ENCODE data around the gene PLXDC2.

The PLXDC2 gene

DNA sequence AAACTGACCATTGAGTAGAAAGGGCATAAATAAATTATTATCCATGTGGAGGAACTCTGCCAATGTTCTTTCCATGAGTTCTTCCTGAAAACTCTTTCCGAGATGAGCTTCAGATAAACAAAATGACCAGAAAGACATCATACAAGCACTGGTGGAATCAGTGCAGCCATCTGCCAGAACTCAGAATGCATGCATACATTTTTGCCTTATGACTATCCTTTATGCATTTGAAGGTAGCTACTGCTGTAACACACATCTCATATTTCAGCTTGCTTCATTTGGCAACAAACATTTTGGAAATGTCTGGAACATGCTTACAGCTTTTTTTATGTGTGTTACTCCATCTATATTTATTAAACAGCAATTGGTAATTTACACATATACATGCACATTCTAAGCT, 448.9 kb downstream of the PLXDC2 start:
- H3K4me3 ChIP-seq (ENCODE audit: low read depth, low read length), result no peak overlapping the region
- DNase-seq (ENCODE audit: low read depth), result no peak
- TF ChIP-seq, protein P1, sequence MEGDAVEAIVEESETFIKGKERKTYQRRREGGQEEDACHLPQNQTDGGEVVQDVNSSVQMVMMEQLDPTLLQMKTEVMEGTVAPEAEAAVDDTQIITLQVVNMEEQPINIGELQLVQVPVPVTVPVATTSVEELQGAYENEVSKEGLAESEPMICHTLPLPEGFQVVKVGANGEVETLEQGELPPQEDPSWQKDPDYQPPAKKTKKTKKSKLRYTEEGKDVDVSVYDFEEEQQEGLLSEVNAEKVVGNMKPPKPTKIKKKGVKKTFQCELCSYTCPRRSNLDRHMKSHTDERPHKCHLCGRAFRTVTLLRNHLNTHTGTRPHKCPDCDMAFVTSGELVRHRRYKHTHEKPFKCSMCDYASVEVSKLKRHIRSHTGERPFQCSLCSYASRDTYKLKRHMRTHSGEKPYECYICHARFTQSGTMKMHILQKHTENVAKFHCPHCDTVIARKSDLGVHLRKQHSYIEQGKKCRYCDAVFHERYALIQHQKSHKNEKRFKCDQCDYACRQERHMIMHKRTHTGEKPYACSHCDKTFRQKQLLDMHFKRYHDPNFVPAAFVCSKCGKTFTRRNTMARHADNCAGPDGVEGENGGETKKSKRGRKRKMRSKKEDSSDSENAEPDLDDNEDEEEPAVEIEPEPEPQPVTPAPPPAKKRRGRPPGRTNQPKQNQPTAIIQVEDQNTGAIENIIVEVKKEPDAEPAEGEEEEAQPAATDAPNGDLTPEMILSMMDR (IDR thresholded peaks at IDR 0.05; ENCODE audit: control insufficient read depth, extremely low read depth, insufficient read depth), result no peak

DNA sequence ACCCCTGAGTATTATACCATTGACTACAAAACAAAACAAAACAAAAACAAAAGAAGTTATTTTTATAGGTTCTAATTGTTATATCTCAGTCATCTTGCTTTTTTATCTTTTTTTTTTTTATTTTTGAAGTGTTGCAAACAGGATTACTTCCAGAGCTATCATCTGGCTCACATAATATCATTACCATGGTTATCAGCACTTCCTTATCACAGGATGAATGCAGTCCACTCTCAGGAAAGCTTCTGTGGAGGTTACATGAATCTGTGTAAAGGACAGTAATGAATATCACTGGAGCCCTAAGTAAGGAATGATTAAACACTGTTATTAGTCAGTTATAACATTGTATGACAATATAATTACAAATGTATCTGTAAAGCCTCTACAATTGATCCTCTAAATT, 451.5 kb downstream of the PLXDC2 start:
- DNase-seq (ENCODE audit: low read depth), result no peak
- TF ChIP-seq, protein P1 (IDR thresholded peaks at IDR 0.05; ENCODE audit: control insufficient read depth, extremely low read depth, insufficient read depth), result no peak
- H3K4me3 ChIP-seq (ENCODE audit: low read depth, low read length), result no peak overlapping the region

DNA sequence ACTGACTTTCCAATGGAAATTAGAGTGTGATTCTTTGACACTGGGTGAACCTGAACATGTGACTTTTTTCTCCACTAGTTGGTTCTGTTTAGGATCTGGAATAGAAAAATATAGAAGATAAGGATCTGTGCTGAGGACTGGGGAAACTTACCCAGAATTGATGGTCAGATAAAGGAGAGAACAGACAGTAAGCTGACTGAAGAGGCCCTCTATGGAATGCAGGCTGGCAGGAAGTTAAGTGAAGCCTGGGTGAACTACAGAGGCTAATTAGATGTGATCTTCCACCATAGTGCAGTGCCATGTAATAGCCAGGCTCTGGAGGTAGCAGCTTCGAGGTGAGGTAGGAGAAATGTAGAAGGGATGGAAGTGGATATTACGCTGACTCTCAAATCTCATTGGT, 455.3 kb downstream of the PLXDC2 start:
- TF ChIP-seq, protein P1 (IDR thresholded peaks at IDR 0.05; ENCODE audit: control insufficient read depth, extremely low read depth, insufficient read depth), result no peak
- no peak for DNase-seq (ENCODE audit: low read depth)
- no peak overlapping the region for H3K4me3 ChIP-seq (ENCODE audit: low read depth, low read length)

DNA sequence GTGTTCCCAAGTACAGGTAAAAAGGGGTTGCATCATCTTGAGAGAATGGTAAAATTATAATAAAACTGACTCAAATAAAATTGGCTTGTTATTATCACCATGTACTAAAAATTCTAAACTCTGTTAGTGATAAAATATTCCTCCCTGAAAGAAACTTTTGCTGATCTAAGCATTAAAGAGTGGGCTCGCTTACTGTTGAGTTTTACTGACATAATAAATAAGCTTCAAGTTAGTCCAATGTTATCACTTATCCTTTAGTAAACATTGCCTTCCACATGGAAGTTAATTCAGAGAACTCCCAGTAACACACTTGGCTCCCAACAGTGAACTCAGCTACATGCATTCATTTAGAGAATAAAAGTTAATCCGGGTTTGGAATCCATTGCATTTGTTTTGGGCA, 456.4 kb downstream of the PLXDC2 start:
- no peak for DNase-seq (ENCODE audit: low read depth)
- no peak overlapping the region for H3K4me3 ChIP-seq (ENCODE audit: low read depth, low read length)
- TF ChIP-seq, protein P1 (IDR thresholded peaks at IDR 0.05; ENCODE audit: control insufficient read depth, extremely low read depth, insufficient read depth), result no peak

DNA sequence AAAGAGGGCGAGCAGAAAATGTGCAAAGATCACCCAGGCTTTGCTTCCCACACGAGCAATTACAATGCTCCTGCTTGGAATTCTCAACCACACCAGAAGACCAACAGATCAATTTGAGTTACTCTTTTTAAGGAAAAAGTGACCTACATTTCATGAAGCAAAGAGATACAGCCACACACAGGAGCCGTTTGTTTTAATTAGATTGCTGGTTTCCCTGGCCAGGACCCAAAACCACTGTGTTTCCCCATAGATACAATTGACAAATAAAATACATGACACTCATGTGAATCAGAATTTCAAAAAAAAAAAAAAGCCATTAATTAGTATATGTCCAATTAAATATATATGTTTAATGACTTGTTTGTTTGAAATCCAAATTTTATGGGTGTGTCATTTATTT, 458.3 kb downstream of the PLXDC2 start:
- DNase-seq (ENCODE audit: low read depth), result no peak
- TF ChIP-seq, protein P1 (IDR thresholded peaks at IDR 0.05; ENCODE audit: control insufficient read depth, extremely low read depth, insufficient read depth), result no peak

DNA sequence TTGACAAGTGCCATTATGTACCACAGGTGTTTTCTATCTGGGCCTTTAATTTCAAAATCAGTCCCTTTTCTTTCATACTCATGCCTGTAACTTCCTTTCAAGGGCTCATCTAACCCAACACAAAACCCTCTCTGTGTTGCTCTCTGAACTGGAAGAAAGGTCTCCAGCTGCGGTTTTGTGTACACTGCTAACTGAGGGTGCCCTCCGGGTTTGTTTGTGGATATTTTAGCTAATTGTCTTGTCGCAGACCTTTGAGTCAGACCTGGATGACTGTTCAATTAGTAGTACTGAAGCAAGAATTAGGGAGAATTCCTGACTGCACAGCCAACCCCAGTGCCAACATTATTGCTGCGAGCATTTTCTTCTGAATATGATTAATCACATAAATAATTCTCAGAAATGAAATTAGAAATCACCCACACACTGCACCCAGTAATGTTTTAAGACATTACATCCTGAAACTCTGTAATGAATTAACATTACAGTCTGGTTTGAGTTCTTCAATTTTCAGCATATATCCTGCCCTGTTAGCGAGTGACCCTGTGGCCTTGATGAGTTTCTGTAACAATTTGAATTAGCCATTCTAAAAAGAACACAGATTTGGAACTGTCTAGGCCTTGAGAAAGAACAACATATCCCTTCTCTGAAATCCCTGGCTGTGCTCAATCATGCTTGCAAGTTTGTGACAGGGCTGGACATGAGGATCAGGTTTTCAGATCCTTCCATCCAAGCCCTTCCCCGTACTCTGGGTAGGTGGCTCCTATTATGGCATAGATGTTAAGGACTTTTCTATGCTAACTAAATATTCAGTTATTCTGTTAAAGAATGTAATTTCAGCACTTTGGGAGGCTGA, 460.1 kb downstream of the PLXDC2 start:
- DNase-seq (ENCODE audit: low read depth), result no peak
- TF ChIP-seq, protein P1 (IDR thresholded peaks at IDR 0.05; ENCODE audit: control insufficient read depth, extremely low read depth, insufficient read depth), result no peak
- no peak overlapping the region for H3K4me3 ChIP-seq (ENCODE audit: low read depth, low read length)

More for the DNA sequence above, 458.3 kb downstream of the PLXDC2 start:
- no peak overlapping the region for H3K4me3 ChIP-seq (ENCODE audit: low read depth, low read length)

DNA sequence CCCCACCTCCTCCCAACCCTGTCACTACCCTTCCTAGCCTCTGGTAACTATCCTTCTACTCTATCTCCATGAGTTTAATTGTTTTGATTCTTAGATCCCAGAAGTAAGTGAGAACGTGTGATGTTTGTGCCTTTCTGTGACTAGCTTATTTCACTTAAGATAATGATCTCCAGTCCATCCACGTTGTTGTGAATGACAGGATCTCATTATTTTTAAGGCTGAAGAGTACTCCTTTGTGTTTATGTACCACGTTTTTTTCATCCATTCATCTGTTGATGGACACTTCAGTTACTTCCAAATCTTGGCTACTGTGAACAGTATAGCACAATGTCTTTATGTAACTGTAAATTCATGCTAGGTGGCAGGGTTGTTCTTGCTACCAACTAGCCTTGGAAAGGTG, 461.6 kb downstream of the PLXDC2 start:
- DNase-seq (ENCODE audit: low read depth), result no peak
- H3K4me3 ChIP-seq (ENCODE audit: low read depth, low read length), result no peak overlapping the region
- TF ChIP-seq, protein P1 (IDR thresholded peaks at IDR 0.05; ENCODE audit: control insufficient read depth, extremely low read depth, insufficient read depth), result 0 out of 2 replicates have a peak, but pooled peaks have one; percentile 3
